Stimulated activated CD8-positive, alpha-beta memory T cell treated with anti-CD3 and anti-CD28 coated beads, Interleukin-7, amount 100 ng/mL, for 4 hours (primary cell): ENCODE data around the gene ORC2.
"Not testable (repeated sequence)": the region's sequence is repeated elsewhere in the genome, so short reads cannot be mapped to it uniquely, and the experiment has no call there.

Experiments
- DNase-seq, 2 donors: peaks; one replicate each; pipeline ENCODE4 v3.0.0-alpha.2; 2020; ENCODE audit warnings: low read depth in 2 of 2

Gene ORC2

DNA sequence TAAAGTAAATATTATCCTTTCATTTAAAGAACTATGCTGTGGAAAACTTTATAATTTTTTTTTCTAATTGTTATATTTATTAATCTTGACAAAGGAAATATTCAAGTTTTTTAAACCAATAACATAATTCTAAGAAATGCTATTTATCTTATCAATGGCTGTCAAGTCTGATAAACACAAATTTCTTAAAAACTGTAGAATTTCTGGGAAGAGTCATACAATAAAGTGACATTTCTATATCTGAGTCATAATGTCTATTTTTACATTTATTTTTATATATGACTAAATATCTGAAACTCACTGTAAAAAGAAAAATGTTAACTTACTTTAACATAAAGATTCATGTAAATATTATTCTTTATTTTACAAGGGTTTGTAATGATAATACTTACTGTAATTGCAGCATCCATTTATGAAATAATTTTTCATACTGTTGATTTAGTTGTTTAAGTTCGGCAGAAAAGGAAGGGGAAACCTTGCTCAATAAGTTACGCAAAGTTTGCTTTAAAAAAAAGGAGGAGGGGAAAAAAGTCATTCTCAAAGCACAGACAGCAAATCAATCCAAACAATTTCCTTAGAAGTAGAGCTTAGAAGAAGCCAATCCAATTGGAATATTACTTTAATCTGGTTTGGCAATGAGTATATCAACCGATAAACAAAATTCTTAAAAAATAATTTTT, 32.4 kb downstream of the ORC2 start:
- DNase-seq, result no peak

DNA sequence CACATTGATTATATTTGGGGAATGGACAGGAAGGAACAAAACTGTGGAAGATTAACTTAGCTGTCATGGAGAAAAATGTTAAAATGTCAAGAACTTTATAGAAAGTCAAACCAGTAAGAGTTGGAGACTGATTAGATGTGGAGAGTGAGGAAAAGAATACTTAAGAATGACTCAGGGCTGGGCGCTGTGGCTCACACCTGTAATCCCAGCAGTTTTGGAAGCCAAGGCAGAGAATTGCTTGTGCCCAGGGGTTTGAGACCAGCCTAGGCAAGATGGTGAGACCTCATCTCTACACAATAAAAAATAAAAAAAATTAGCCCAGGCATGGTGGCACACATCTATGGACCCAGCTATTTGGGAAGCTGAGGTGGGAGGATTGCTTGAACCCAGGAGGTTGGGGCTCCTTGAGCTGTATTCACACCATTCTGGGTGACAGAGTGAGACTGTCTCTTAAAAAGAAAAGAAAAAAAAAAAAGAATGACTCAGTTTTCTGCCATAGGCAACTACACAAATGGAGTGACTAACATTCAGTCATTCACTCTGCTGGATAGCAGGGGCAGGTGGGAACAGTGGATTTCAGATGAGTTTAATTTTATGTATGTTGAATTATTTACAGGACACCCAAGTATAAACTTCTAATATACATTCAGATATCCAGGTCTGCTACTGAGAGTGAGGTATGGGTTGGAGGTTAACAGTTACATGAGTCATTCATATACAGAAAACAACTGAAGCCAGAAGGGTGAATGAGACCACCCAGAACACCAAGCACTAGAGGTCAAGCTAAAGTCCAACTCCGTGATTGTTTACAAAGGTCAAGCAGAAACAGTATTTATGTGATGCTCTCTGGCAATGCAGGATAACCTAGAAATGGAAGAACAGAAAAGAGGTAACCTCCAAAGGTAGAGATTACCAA, 33.9 kb downstream of the ORC2 start:
- no peak for DNase-seq

DNA sequence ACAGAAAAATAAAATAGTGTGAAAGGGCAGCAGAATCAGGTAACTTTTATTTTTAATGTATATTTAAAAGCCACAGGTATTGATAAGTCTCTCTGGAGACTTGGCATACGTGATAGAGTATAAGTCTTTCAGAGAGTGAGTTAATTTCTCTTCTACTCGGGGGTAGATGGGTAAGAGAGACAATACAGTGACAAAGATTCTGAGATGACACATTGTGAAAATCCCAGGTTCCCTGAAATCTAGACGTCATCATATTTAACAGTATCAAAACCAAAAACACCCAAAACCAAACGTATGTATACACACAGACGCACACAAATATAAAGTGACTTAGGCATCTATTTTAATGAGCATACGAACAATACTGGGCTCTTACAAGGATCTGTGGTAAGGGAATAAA, 41.0 kb downstream of the ORC2 start:
- DNase-seq, result no peak

- no peak for DNase-seq
Measured at GRCh38 chr2:200913654-200914053, 49.8 kb downstream of the ORC2 start.

- DNase-seq, result no peak
Measured at GRCh38 chr2:200909958-200910357, 53.5 kb downstream of the ORC2 start.

GRCh38 chr2:200905618-200906296, 57.7 kb downstream of the ORC2 start:
- DNase-seq, result peak; percentile 8 to 12

DNA sequence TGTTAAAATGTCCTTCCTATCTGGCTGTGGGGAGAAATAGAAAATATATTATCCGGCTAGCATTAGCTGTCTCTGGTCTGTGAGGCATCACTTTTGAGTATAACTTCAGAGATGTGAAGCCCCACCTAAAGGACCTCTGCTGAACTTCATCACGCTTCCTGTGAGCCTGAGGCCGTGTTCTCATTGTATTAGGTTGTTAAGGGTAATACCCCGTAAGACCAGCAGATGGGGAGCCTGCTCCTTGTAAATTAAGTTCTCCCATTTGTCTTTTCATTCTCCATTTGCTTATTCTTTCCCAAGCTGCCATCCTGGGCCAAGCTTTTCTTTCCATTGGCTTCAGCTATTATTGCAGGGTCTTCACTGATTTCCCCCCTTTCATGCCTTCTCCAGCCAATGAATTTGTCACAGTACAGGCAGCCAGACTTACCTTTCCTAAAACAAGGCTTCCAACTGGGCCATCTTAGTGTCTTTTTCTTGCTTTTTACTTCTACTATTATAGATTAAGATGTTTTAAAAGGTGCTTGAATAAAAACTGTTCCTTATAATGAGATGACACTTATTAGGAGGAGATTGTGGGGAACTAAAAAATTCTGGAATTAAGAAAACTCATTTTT, 61.9 kb downstream of the ORC2 start:
- peak; percentile 41 to 65 for DNase-seq

GRCh38 chr2:200899482-200899881, 64.0 kb downstream of the ORC2 start:
- no peak for DNase-seq

DNA sequence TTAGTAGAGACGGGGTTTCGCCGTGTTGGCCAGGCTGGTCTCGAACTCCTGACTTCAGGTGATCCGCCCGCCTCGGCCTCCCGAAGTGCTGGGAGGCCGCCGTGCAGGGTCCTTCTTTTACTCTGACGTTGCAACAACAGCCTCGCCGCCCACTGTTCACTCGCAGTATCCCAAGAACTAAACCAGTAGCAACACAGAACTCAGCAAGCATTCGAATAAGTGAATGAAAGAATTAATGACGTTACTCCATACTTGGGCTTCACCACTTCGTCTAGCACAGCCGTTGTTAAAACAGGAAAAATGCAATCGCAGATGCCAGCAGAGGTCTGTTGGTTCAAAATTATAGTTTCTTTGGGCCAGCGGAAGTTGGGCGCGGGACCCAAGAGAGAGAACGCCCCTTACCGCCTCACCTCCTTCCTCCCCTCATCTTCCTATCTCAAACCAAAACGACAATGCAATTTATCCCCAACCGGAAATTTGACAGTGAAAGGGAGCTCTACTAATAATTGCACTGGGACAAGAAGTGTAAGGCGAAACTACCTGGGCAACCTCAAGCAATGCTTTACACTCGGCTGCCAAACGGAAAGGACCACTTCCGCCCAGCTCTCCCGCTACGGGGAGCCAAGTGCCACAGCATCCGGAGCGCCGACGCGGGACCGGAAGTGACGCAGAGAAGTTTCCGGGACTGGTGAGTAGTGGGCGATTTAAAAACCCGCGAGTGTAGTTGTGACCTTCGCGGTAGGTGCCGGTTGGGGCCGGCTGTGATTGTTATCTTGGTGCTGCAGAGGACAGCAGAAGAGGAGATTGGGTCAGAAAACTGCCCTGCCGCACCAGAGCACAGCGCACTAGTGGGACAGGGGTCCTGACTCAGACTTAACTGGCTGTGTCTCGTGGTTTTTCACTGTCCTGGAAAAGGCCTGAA, 74.5 kb downstream of the ORC2 start, which contains the start of the genes NIF3L1 and PPIL3:
TSS of gene NIF3L1 (plus strand) at position 668 of the 922 bp plus-strand sequence. CDS start 2,573 bp downstream, outside the sequence.
TSS of gene PPIL3 (minus strand) at position 374 of the 922 bp plus-strand sequence. CDS start 1,462 bp downstream, outside the sequence.
- peak; percentile 93 to 95 for DNase-seq

DNA sequence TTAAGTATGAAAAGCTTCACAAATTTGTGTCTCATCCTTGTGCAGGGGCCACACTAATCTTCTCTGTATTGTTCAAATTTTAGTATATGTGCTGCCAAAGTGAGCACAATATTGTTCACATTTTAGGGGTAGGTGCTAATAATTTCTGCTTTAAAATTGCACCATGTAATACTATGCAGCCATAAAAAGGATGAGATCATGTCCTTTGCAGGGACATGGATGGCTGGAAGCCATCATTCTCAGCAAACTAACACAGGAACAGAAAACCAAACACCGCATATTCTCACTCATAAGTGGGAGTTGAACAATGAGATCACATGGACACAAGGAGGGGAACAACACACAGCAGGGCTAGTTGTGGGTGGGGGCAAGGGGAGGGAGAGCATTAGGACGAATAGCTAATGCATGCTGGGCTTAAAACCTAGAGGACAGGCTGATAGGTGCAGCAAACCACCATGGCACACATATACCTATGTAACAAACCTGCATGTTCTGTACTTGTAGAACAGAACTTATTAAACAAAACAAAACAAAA, 81.7 kb downstream of the ORC2 start:
- DNase-seq, result not testable (repeated sequence)

DNA sequence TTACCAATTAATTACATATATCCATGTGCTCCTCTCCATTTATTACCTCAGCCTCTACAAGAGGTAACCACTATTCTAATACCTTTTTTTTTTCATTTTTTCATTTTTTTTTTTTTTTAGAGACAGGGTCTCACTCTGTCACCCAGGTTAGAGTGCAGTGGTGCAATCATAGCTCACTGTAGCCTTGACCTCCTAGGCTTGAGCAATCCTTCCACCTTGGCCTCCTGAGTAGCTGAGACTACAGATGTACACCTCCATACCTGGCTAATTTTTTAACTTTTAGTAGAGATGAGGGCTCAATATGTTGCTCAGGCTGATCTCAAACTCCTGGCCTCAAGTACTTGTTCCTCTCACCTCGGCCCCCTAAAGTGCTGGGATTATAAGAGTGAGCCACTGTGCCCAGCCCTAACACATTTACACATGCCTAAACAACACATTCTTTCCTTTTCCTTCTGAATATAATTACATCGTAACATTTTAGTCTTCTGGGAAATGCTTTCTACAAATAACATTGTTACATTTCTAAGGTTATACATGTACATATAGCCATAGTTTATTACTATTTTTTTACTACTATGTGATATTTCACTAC, 85.1 kb downstream of the ORC2 start:
- DNase-seq, result no peak

DNA sequence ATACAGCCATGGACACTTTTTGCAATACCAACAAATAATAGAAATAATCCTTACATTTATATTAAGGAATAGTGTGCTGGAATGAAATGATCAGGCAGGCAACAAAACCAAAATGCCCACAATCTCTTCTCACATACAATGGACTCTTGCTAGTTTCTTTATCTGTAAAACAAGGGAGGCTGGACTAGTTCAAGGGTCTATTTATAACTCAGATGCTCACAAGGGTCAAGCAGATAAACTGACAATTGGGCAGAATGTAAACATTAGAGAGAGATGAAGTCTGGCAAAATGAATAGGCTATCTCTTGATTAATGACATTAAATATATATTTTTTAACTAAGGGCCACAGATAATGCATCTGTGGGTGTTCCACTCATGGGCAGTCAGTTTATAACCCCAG, 86.0 kb downstream of the ORC2 start:
- DNase-seq, result no peak

DNA sequence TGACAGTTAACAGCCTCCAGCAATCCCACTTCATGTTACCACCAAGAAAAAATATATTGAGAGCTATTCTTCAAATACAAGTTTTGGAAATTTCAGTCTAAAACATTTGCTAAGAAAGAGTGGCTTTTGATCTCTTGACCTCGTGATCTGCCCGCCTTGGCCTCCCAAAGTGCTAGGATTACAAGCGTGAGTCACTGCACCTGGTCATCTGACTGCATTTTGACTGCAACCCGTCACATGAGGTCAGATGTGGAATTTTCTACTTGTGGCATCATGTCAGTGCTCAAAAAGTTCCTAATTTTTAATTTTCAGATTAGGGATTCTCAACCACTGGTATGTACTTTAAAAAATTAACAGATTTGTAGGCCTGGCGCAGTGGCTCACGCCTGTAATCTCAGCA, 89.9 kb downstream of the ORC2 start:
- DNase-seq, result no peak

GRCh38 chr2:200871151-200871550, 92.3 kb downstream of the ORC2 start:
- DNase-seq, result no peak

GRCh38 chr2:200869014-200869413, 94.4 kb downstream of the ORC2 start:
- DNase-seq, result no peak

GRCh38 chr2:200864176-200865034, 99.1 kb downstream of the ORC2 start, which contains the start of gene CLK1:
Gene CLK1, minus strand, starts transcription at chr2:200864658. Its CDS starts 2,796 bp downstream, at chr2:200861862.
- DNase-seq, result peak; percentile 92 to 97

GRCh38 chr2:200863782-200864175, 99.7 kb downstream of the ORC2 start:
- no peak for DNase-seq

- DNase-seq, result peak; percentile 46 to 56
Measured at GRCh38 chr2:200862532-200863000, 100.9 kb downstream of the ORC2 start.
